HG02973 (cell line): Measurements from ENCODE around the gene CRELD2.
A peak's percentile ranks its signal among the peaks of the same experiment; 100 is the strongest.

Source experiments
- ATAC-seq: cut with Tn5 transposase; IDR thresholded peaks from one replicate; pipeline ENCODE4 v1.9.1; 2021; ENCODE audit warnings: moderate library complexity; ENCODE audit not compliant: unreplicated experiment

CRELD2 gene

DNA sequence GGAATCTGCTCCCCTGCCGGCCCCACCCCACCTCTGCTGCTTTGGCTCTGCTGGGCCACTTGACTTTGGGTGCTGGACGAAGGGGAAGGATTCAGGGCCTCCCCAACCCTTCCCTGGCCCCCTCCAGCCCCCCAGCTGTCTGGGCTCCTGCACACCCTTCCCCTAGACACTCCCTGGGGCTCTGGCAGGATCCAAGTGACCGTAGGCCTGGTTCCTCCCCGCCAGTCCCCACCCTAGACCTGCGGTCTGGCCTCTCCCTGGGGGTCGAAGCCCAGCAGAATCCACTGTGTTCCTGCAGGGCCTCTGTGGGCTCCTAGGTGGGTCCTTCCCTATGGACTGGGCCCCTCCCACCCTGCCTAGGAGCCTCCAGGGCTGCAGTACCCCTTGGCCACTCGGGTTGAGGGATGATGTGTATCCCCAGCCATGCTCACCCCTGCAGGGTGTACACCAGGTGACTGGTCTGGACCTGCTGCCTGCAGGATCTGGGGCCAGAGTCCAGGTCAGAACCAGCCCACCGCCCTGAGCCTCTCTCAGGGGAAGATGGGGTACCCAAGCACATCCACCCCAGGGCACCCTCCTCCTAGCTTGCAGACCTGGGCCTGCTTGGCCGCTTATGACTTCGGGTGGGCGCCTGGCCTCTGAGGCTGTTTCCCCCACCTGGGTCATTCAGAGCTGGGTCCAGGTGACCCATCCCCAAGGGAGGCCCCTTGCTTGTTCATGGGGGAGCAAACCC, 47.8 kb downstream of the CRELD2 start:
- ATAC-seq: no peak

GRCh38 chr22:49966774-49967705, 48.6 kb downstream of the CRELD2 start:
- ATAC-seq: no peak

DNA sequence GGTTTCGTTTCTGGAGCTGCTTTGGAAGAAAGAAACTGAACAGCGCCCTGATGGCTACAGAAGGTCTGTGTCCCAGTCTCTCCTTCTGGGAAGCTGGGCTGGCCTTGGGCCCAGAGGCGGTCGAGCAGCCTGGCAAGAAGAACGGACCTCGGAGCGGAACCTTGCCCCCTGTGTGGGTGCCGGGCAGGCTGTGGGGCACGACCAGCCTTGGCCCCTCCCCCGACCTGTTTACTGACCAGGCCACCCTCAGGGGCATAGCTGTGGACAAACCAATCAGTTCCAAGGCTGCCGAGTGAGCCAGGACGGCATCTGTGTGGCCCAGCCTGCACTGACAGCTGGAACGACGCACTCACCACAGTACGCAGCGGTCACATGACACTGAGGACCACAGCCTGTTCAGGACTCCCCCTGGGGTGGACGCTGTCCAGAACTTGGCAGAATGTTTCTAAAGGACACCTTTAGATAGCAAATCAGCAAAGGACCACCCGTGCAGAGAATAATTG, 49.3 kb downstream of the CRELD2 start:
- no peak for ATAC-seq

DNA sequence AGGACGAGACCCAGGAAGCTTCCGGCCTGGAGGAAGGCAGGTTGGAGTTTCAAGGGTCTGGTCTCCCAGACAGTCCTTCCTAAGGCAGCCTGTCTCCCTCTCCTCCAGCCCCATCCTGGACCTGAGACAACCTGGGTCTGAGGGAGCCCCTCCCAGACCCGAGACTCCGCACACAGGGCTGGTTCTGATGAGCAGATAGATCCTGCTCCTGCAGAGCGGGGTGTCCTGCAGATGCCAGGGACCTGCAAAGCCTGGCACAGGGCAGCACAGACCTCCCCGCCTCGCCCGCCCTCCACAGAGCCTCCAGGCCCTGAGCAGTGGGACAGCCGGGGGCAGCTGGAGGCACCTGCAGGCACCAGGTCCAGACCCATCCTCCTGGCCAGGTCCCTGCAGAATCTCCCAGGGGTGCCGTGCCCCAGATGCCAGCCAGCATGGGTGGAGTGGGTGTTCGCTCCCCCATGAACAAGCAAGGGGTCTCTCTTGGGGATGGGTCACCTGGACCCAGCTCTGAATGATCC, 49.9 kb downstream of the CRELD2 start:
- ATAC-seq: no peak

GRCh38 chr22:49968831-49969661, 50.6 kb downstream of the CRELD2 start:
- no peak for ATAC-seq

DNA sequence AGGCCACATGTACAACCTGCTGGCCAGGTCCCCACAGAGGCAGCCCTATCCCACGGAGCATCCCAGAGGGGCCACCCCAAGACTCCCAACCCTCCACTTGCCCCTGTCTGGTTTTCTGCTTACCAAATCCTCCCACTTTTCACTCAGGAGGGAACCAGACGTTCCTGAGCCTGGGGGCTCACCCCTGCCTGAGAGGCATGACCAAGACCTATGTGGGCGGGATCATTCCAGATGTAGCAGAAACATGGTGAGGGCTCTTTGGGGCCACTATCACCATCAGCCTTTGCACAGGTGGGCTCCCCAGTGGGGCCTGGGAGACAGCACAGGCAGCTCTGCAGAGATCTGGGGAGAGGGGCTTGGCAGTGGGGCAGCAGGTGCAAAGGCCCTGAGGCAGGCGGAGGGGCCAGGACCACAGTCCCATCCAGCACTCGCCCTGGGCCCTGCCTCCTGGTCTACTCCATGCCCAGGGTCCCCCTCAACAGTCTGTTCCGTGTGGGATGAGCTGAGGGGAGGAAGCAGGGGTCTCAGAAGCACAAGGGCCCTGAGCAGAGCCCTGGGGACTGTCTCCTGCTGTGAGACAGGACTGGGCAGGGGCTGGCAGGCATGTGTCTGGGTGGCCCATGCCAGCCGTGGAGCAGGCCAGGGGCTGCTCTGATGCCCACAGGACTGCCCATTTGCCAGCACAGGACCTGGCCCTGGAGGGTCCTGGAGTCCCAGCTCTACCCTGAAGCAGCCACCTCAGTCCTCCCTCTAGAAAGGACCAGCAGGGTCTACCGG, 51.5 kb downstream of the CRELD2 start:
- no peak for ATAC-seq

GRCh38 chr22:49970528-49971231, 52.2 kb downstream of the CRELD2 start:
- peak; percentile 46 for ATAC-seq

DNA sequence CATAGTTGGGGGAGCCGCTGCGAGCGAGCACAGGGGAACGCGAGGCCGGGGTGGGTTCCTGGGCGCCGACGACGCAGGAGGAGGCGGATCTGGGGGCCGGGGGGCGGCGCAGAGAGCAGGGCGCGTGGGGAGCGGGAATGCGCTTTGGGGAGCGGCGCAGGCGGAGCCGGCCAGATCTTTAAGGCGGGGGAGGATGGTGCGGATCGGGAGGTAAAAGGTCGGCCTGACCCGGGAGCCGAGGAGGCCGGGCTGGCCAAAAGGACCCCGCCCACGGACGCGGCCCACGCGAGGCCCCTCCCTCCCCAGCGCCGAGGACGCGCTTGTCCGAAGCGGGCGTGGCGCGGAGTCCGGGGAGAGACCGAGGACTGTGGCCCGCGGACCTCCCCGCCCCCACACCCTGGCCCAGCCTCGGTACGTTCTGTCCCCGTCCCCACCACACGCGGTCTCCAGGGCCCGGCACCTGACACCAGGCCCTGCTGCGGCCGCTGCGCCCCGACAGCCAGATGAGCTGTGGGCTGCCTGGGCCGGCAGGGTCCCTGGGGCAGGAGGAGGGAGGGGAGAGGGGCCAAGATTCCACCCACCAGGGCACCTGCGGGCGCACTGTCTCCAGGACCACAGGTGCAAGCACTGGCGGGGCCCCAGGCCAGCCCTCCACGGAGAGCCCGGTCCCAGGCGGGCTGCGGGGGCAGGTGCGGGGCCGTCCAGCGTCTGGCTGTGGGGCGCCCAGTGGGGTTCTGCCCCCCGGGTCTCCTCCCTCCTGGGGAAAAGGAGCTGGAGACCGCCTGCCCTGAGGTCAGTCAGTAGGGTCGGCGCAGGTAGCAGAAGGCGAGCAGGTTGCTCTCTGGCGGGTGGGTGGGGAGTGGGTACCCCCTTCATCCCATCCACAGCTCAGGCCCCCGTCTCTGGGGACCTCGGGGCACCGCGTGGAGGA, 53.1 kb downstream of the CRELD2 start:
- peak; percentile 14 for ATAC-seq

DNA sequence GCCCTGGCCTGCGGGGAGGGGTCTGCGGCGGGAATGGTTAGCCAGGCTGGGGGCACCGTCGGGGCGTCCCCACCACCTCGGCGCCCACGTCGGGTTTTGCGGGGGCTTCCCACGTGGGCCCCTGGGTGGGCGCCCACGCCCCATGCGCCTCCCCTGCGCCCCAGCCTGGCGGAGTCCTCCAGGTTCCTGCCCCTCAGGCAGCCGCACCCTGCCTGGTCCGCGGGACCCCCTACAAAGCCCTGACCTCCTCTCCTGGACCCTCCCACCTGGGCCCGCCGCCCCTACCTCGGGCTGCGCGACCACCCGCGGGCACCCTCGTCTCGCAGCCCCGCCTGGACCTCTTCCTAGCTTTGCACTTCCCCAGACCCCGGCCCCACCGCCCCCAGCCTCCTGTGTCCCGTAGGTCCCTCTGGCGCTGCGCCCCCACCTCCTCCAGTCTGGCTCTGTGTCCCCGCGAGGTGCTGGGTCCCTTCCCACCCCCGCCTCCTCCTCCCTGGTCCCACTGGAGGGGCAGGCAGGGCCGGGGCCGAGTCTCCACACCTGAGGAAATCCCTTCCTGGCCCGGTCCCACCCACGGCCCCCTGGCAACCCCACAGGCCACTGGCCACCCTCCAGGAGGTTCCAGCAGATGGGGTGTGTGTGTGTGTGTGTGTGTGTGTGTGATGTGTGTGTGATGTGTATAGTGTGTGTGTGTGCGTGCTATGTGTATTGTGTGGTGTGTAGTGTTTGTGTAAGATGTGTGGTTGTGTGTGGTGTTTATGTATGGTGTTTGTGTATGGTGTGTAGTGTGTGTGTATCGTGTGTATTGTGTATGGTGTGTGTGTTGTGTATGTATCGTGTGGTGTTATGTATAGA, 54.0 kb downstream of the CRELD2 start:
- no peak for ATAC-seq

- ATAC-seq: no peak
Measured at GRCh38 chr22:49973018-49973961, 54.9 kb downstream of the CRELD2 start.

GRCh38 chr22:49975543-49976389, 57.3 kb downstream of the CRELD2 start:
- no peak for ATAC-seq

GRCh38 chr22:49976439-49977175, 58.2 kb downstream of the CRELD2 start:
- no peak for ATAC-seq
